ENCODE results near the gene NRXN3.

- TF ChIP-seq CTCF (IDR thresholded peaks at IDR 0.05) (no peak), EZH2 (IDR thresholded peaks at IDR 0.05; ENCODE audit: borderline replicate concordance, insufficient read depth, low read depth, low read length, poor library complexity, severe bottlenecking) (no peak)
Observed at GRCh38 chr14:78425782-78426181, 255.6 kb downstream of the NRXN3 start.
